Posterior cingulate gyrus (tissue), 11 donors: Measurements from ENCODE around the gene R3HDM2.
A peak's percentile ranks its signal among the peaks of the same experiment; 100 is the strongest.

ENCODE experiments used
- DNase-seq, 10 donors: peaks; one replicate each; pipeline versions ENCODE4 v3.0.0 to v3.0.0-alpha.2; 2020 to 2021; ENCODE audit warnings: mixed read lengths in 3 of 10
- intact Hi-C: fragments of 100-400 bp; cut with DNase I; formaldehyde crosslinking; loops from one replicate; pipeline ENCODE4 v1.15.1; 2023

Gene R3HDM2

GRCh38 chr12:57224278-57224972 is 206.4 kb downstream of the R3HDM2 start:
- no peak for DNase-seq
- intact Hi-C loops = no loop called here

GRCh38 chr12:57223191-57224165 is 207.4 kb downstream of the R3HDM2 start:
- intact Hi-C loops = no loop called here

GRCh38 chr12:57222286-57223190 is 208.3 kb downstream of the R3HDM2 start:
- no peak for DNase-seq

More at GRCh38 chr12:57223191-57224165, 207.4 kb downstream of the R3HDM2 start:
- DNase-seq = no peak

GRCh38 chr12:57221169-57221917 is 209.5 kb downstream of the R3HDM2 start:
- intact Hi-C loops = no loop called here
- DNase-seq = no peak

More at GRCh38 chr12:57222286-57223190, 208.3 kb downstream of the R3HDM2 start:
- intact Hi-C loops = no loop called here

- intact Hi-C loops = no loop called here
Measured at GRCh38 chr12:57220770-57221168, 210.1 kb downstream of the R3HDM2 start.

GRCh38 chr12:57219993-57220754 is 210.7 kb downstream of the R3HDM2 start:
- intact Hi-C loops = no loop called here
- no peak for DNase-seq

More at GRCh38 chr12:57220770-57221168, 210.1 kb downstream of the R3HDM2 start:
- DNase-seq = no peak

- no peak for DNase-seq
- intact Hi-C loops = no loop called here
Measured at GRCh38 chr12:57219205-57219992, 211.4 kb downstream of the R3HDM2 start.

GRCh38 chr12:57218030-57218853 is 212.6 kb downstream of the R3HDM2 start:
- intact Hi-C loops = no loop called here
- no peak for DNase-seq

GRCh38 chr12:57216921-57217879 is 213.6 kb downstream of the R3HDM2 start:
- no peak for DNase-seq

GRCh38 chr12:57216014-57216911 is 214.6 kb downstream of the R3HDM2 start, which contains the start of gene NXPH4:
Gene NXPH4, plus strand, starts transcription at chr12:57216794. Its CDS starts 176 bp downstream, at chr12:57216970.
- intact Hi-C loops = no loop called here
- no peak for DNase-seq

More at GRCh38 chr12:57216921-57217879, 213.6 kb downstream of the R3HDM2 start:
- intact Hi-C loops = no loop called here

- intact Hi-C loops = no loop called here
- DNase-seq = no peak
Measured at GRCh38 chr12:57215668-57216013, 215.2 kb downstream of the R3HDM2 start.

- intact Hi-C loops = no loop called here
Measured at GRCh38 chr12:57215065-57215464, 215.8 kb downstream of the R3HDM2 start.

GRCh38 chr12:57214398-57214781 is 216.5 kb downstream of the R3HDM2 start:
- intact Hi-C loops = no loop called here

More at GRCh38 chr12:57215065-57215464, 215.8 kb downstream of the R3HDM2 start:
- DNase-seq = no peak

GRCh38 chr12:57213763-57214397 is 217.0 kb downstream of the R3HDM2 start:
- DNase-seq = no peak
- intact Hi-C loops = loop anchor here (1.0 kb wide), 2 partner anchors 25 to 29 kb away; no protein-coding TSS in a partner anchor

More at GRCh38 chr12:57214398-57214781, 216.5 kb downstream of the R3HDM2 start:
- DNase-seq = peak in 8 of 10 donors; percentile 49 to 93 (median 62)
